Measurements from ENCODE around the gene PAIP2.
"Not testable (repeated sequence)": the region's sequence is repeated elsewhere in the genome, so short reads cannot be mapped to it uniquely, and the experiment has no call there.

GRCh38 chr5:139386956-139387355 lies 45.3 kb downstream of the PAIP2 start:
- TF ChIP-seq CTCF (IDR thresholded peaks at IDR 0.05); POLR2AphosphoS5 (IDR thresholded peaks at IDR 0.05; ENCODE audit: insufficient read depth in 1 of 2, low read depth in 1 of 2): not testable (repeated sequence)
